Astrocyte of the spinal cord (primary cell): ENCODE measurements around the gene HOXD3.

Experiments used
- DNase-seq: peaks from one replicate; pipeline ENCODE4 v3.0.0; 2011; ENCODE audit warnings: low read depth, low spot score
- H3K4me3 ChIP-seq: 2 replicates; pipeline ENCODE4 v1.5.1; 2011; ENCODE audit warnings: low read depth, mild to moderate bottlenecking, low read length, moderate library complexity
- in situ Hi-C: cut with HindIII; loops from 2 replicates; pipeline ENCODE4 v1.10.0; 2017; ENCODE audit warnings: low sequenced_read_pairs
- TF ChIP-seq, protein P1 (sequence below): IDR thresholded peaks from 2 replicates; pipeline ENCODE4 v1.5.1; 2012; ENCODE audit warnings: low read depth, mild to moderate bottlenecking, low read length, inconsistent platforms

HOXD3 gene

DNA sequence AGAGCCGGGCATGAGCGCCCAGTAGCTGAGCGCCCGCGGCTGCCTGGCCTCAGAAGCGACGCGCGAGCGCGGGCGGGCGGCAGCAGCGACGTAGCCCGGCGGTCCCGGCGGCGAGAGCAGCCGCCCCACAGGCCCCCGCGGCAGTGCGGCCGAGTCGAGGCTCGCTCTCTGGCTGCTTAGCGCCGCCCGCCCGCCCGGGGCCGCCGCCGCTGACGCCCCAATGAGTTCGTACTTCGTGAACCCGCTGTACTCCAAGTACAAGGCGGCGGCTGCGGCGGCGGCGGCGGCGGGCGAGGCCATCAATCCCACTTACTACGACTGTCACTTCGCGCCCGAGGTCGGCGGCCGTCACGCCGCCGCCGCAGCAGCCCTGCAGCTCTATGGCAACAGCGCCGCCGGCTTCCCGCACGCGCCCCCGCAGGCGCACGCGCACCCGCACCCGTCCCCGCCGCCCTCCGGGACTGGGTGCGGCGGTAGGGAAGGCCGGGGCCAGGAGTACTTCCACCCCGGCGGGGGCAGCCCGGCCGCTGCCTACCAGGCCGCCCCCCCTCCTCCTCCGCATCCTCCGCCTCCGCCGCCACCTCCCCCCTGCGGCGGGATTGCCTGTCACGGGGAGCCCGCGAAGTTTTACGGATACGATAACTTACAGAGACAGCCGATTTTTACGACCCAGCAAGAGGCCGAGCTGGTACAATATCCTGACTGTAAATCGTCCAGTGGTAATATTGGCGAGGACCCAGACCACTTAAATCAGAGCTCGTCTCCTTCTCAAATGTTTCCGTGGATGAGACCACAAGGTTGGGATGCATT lies 26.8 kb upstream of the HOXD3 start:
- TF ChIP-seq, protein P1, sequence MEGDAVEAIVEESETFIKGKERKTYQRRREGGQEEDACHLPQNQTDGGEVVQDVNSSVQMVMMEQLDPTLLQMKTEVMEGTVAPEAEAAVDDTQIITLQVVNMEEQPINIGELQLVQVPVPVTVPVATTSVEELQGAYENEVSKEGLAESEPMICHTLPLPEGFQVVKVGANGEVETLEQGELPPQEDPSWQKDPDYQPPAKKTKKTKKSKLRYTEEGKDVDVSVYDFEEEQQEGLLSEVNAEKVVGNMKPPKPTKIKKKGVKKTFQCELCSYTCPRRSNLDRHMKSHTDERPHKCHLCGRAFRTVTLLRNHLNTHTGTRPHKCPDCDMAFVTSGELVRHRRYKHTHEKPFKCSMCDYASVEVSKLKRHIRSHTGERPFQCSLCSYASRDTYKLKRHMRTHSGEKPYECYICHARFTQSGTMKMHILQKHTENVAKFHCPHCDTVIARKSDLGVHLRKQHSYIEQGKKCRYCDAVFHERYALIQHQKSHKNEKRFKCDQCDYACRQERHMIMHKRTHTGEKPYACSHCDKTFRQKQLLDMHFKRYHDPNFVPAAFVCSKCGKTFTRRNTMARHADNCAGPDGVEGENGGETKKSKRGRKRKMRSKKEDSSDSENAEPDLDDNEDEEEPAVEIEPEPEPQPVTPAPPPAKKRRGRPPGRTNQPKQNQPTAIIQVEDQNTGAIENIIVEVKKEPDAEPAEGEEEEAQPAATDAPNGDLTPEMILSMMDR, result no peak
- peak; percentile 73 for DNase-seq
- H3K4me3 ChIP-seq, result peak overlapping the region; percentile 37
- in situ Hi-C loops, result no loop called here

DNA sequence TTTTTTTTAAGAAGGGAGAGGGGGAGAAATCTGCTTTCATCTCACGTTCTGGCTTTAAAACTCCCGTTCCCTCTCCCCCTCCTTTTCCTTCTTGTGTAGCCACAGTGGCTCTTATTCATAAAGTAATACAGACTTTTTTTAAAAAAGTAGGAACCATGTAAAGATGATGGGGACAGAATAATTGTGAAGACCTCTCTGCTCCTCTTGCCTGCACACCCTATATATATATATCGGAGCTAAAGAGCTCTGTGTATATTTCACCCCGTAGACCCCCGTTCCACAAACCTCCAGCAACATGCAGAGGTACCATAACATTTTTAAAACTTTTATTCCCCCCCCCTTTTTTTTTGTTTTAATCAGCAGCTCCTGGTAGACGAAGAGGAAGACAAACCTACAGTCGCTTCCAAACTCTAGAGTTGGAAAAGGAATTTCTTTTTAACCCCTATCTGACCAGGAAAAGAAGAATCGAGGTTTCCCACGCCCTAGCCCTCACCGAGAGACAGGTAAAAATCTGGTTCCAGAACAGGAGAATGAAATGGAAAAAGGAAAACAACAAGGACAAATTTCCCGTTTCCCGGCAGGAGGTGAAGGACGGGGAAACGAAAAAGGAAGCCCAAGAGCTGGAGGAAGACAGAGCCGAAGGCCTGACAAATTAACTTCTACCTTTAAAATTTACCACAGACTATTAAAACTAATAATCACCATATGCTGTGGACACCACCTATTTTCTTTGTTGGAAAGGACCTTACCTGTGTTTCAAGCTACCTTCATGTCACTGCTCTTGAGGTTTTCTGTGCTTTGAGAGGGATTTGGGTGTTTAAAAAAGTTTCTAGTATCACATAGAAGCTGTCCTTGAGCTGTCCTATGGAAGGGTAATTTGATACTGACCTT lies 25.9 kb upstream of the HOXD3 start:
- peak overlapping the region; percentile 37 for H3K4me3 ChIP-seq
- DNase-seq, result peak; percentile 11
- in situ Hi-C loops, result no loop called here
- TF ChIP-seq, protein P1, result no peak

DNA sequence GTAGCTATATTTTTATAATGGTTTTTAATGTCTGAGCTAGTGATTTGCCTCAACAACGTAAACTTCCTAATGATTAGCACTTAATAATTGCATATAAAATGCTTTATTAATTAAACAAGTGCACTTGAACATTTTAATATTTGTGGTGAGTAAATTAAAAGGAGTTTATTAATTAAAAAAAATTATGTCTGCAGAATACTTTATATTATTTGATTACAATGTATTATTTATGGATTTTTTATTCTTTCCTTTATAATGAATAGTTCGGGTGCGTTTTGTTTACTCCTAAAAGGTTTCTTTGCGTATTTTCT lies 25.3 kb upstream of the HOXD3 start:
- TF ChIP-seq, protein P1, result no peak
- peak overlapping the region; percentile 12 for H3K4me3 ChIP-seq
- in situ Hi-C loops, result no loop called here
- DNase-seq, result no peak

DNA sequence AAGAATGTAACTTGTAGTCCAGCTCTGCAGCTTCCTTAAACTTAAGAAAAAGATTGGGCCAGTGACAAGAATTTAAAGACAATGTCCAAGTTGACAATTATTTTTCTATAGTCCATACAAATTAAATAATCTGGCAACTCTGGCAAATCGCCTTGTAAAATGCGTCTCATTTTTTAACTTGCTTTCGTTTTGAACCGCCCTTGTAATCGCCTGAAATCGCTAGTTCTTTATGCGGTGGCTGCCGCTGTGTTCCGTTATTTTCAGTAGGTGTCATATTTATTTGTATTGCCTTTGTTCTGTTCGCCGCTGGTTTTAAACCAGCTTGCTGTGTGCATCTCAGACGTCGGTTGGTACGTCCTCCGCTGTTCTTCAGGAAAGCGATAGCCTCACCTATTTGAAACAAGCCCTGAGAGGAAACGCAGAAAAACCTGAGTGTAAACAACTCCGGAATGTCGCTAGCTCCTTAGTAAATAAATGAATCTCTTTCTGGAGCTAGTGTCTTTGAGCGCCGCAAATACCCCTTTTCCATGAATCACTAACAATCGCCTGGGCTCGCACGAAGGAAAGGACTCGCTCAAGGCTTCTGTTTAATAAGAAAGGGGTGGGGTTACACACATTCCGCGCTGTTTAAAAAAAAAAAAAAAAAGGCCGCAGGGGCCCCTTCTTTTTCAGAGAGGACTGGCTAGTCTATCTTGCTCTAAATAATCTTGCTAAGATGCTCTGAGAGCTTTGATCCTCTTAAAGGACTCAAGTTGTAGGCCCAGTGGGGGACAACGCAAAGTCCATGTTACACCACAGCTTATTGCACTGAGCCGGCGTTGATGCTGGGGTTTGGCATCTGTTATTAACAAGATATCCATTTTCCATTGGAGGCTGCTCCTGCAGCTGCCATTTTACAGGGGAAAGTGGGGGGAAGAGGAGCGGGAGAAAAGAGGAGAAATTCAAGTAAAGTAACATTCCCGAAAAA lies 24.6 kb upstream of the HOXD3 start:
- TF ChIP-seq, protein P1, result no peak
- peak; percentile 60 for DNase-seq
- peak overlapping the region; percentile 12 for H3K4me3 ChIP-seq
- in situ Hi-C loops, result no loop called here

DNA sequence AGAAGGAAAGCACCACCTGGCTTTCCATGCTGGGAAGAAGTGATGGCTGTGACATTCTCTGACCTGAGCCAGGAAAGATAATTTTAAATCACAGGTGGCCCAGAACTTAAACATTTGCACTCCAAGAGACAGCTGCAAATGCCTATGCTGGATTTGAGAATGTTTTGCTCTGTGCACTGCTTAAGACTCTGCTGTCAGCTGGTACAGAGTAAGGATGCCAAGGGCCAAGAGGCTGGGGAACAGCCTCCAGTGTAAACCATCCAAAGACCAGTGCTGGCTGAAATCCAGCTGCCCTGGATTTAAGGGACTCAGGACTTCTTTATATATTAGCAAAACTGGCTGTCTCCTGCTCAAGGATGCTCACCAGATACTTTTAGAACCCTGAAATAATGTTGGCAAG lies 23.7 kb upstream of the HOXD3 start:
- TF ChIP-seq, protein P1, result no peak
- no peak overlapping the region for H3K4me3 ChIP-seq
- no peak for DNase-seq
- in situ Hi-C loops, result no loop called here

DNA sequence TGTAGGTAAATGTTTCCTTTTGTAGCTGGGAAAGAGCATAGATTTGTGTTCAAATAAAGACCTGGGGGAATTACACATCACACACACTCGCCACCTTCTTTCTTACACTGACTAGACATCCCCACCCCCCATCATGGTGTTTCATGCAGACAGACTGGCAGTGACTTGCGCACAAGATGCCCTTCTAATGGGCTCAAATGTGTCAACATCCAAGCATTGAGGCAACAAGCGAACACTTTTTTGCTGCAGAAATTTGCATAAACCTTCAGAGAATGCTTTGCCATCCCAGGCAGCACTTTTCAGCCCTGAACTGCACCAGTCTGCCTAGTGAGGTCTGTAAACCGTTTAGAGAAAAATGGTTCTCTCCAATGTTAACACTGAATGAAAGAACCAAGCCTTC lies 23.1 kb upstream of the HOXD3 start:
- TF ChIP-seq, protein P1, result no peak
- H3K4me3 ChIP-seq, result no peak overlapping the region
- in situ Hi-C loops, result no loop called here
- DNase-seq, result no peak
